ENCODE results near the gene CD28.
"Not testable (repeated sequence)": the region's sequence is repeated elsewhere in the genome, so short reads cannot be mapped to it uniquely, and the experiment has no call there.

CD28 gene

DNA sequence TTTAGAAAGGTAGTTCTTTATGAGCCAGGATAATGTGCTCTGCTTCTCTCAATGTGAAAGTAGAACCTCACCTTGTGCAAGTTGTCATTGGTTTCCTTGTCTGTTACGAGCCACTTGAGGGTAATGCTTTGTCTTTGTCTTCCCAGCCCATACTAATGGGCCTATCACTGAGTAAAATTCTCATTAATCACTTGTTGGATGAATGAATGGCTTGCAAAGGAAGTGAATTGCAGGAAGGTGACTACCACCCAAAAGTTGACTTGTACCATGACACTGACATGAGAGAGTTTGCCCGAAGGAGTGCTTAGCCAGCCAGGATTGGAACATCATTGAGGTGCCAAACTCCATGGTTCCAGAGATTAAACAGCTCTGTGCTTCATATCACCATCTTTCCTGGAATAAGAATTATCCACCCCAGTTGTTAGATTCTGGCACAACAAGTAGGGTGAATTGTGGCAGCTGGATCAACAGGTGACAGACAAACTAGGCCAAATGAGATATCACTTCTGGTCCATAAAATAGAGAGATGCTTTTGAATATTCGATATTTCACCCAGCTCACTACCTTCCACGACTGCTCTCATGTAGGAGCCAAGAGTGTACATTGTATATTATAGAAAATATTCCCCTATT lies 20.5 kb upstream of the CD28 start:
- in situ Hi-C loops (cut with MboI; ENCODE audit: low sequenced_read_pairs): no loop called here

DNA sequence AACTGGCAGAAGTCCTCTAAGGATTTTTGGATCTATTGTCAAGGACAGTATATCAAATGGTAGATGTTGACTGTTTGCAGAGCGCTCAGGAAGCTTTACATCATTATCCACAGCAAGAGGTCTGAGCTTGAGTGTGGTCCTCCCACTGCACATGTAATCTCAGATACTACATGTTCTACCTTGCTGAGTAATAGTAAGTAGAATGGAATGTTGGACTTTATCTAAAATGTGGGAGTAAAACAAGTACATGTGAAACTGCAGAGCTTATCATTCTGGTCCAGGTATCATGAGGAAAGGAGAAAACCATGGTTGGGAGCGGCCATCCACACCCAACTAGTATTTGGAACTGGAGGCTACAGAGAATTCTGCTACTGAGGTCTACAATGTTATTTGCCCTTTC lies 19.3 kb upstream of the CD28 start:
- in situ Hi-C loops (cut with MboI; ENCODE audit: low sequenced_read_pairs): no loop called here

DNA sequence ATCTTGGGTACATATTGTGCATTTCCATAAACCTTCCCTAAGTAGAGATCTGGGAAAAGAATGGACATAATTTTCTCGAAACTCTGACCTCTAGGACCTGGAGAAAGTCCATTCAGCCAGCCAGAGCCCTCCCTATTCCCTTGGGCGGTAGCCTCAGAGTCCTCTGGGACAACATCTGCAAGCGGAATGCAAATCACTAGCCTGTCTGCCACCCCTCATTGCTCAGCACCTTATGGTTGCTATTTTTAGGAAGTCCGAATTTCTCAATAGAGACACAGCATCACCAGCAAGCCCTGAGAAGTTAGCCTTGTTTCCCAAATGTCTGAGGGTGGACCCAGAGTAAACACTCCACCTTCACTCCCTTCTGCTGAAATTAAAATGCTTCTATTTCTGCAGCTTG lies 17.6 kb upstream of the CD28 start:
- in situ Hi-C loops (cut with MboI; ENCODE audit: low sequenced_read_pairs): no loop called here

DNA sequence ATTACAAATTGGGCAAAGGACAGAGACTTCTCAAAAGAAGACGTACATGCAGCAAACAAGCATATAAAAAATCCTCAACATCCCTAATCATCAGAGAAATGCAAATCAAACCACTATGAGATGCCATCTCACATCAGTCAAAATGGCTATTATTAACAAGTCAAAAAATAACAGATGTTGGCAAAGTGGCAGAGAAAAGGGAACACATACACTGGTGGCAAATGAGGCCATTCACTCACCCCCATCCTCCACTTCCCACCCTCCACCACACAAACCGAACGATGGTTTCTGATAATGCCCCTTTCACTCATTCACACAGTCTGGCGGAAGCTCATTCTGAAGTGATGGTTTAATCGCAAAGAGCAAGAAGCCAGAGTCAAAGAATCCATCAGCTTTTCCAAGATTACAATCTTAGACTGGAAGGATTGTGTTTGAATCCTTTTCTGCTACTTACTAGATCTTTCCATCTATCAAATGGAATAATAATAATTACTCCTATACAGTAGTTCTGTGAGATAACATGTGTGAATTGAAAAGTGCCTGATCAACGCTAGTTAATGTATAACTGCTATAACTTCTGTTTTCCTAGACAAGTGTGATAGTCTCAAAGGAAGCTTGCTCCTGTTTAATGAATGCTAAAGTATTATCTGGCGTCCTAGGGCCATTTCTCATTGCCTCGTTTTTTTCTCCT lies 16.9 kb upstream of the CD28 start:
- in situ Hi-C loops (cut with MboI; ENCODE audit: low sequenced_read_pairs): no loop called here

DNA sequence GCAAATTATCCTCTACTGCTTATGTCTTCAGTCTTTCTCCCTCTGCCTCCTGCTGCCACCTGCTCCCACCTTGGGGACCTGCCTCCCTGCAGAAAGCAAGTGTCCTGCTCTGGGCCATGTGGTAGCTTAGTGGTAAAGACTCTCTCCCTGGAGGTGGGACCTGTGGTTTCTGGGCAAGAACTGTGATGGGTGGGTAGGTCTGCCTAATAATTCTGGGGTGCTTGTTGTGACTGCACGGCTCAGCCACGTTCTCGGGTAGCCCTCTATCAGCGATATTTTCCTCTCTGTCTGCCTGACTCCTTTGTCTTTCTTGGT lies 16.4 kb upstream of the CD28 start:
- in situ Hi-C loops (cut with MboI; ENCODE audit: low sequenced_read_pairs): no loop called here

DNA sequence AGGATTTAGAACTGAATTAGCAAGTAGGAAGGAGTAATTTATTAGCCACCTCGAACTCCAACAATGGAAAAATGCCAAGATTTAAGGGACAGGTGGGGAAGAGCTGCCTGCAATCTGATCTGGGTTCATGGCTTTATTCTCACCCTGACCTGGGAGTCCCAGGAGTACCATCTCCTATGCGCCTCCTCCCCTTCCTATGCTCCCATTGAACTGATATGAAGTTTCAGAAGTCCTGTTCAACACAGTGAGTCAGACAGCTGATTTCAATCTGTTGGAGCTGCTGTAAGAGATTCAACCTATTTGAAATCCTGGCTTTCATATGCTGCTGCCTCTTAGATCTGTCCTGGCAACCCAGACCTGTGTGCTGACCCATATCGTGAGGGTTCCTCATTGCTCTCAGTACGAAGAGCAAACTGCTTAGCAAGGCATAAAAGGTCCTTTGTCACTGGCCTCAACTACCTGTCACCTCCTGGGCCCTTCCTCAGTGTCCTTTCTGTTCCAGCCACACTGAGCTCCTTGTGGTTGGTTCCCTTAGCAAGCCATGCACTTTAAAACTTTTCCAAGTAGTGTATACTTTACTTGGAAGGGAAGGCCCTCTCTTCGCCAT lies 15.9 kb upstream of the CD28 start:
- in situ Hi-C loops (cut with MboI; ENCODE audit: low sequenced_read_pairs): no loop called here

DNA sequence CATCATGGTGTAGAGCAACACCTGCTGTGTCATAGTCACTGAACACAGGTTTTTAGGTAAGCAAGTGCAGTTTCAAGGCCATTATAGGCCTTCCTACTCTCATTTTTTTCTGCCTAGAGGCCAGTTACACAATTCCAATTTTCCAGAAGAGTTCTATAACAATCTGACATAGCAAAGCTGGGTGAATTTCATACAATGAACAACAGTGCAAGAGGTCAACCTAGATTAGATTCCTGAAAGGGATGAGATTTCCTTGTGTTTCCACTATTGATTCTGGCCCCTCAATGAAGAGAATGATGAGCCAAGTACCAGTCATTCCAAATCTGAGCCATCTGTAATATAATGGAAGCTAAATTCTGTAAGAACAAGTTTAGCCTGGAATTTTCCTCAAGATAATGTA lies 15.3 kb upstream of the CD28 start:
- in situ Hi-C loops (cut with MboI; ENCODE audit: low sequenced_read_pairs): no loop called here

DNA sequence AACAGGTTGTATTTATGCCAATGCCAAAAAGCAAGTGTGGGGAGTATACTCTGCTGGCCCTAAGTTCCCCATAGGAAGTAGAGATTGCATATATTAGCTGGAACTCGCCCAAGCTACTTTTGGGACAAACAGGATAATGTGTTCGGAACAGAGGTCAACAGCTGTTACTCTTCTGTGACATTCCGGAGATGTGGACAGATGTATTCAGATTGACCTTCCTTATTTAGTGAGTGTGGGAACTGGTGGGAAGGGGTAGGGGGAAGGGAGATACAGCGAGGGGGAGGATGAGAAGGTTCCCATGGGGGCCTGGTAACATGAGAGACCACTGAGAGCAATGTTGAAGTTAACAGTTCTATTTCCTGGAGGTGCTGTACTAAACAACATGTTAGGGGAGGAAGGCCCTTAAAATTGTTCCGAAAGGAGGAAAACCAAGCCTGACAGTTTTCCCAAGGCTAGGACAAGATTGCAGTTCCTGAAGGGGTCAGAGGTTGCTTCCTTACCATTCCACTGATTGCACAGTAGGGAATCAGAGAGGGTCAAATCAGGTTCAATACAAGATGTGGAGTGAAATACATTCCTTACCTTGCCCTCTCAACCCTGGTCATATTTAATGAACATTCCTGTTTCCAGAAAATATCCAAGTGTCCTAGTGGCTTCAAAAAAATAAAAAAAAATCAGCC lies 14.3 kb upstream of the CD28 start:
- in situ Hi-C loops (cut with MboI; ENCODE audit: low sequenced_read_pairs): no loop called here

DNA sequence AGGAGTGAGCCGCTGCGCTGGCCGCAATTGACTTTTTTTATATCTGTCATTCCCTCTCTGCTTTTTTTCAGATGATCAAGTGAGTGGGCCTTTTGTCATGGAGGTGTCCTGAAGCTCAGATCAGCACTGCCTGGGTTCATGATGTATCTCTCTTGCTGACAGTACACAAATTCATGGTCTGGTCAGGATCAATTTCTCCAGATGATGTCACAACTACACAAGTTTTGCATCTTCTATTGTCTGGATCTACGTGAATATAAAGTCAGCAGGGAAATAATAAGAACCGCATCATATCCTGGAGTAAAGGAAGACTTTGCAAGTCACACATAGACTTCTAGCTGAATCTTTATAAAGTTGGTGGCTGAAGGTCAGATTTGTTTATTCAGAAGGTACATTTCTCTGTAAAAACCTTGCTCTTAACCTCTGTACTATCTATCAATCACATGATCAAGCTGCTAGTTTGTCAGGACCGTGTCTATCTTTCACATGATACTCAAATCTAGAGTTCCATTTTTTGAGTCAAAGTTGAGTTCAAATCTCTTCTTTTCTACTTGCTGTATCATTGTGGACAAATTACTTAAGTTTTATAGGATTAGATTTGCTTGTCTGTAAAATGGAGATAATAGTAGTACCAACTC lies 13.1 kb upstream of the CD28 start:
- in situ Hi-C loops (cut with MboI; ENCODE audit: low sequenced_read_pairs): no loop called here

DNA sequence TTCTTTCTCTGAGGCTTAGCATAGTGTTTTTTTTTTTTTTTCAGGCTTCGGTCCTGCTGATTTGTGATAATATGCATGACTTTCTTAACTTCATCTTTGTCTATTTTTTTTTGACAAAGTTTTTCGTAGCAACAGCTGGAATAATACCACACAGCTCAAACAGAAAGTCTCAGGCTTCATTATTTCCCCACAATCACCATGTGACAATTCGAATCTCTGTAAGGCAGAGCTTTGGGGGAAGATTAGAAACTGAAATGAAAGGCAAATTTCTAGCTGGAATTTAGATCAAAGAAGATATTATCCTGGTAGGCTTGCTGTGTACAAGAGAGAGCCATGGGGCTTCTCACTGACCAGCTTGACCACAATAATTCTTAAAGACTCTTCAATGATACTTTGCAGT lies 12.2 kb upstream of the CD28 start:
- in situ Hi-C loops (cut with MboI; ENCODE audit: low sequenced_read_pairs): no loop called here

DNA sequence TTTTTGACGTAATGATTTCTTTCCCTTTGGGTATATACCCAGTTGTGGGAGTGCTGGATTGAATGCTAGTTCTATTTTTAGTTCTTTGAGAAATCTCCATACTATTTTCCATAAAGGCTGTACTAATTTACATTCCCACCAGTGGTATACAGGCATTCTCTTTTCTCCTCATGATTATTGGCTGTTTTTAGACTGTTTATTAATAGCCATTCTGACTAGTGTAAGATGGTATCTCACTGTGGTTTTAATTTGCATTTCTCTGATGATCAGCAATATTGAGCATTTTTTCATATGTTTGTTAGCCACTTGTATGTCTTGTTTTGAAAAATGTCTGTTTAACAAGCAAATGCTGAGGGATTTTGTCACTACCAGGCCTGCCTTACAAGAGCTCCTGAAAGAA lies 9.2 kb upstream of the CD28 start:
- in situ Hi-C loops (cut with MboI; ENCODE audit: low sequenced_read_pairs): no loop called here

DNA sequence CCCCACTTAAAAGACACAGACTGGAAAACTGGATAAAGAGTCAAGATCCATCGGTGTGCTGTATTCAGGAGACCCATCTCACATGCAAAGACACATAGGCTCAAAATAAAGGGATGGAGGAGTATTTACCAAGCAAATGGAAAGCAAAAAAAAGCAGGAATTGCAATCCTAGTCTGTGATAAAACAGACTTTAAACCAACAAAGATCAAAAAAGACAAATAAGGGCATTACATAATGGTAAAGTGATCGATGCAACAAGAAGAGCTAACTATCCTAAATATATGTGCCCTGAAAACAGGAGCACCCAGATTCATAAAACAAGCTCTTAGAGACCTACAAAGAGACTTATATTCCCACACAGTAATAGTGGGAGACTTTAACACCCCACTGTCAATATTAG lies 8.7 kb upstream of the CD28 start:
- in situ Hi-C loops (cut with MboI; ENCODE audit: low sequenced_read_pairs): not testable (repeated sequence)

DNA sequence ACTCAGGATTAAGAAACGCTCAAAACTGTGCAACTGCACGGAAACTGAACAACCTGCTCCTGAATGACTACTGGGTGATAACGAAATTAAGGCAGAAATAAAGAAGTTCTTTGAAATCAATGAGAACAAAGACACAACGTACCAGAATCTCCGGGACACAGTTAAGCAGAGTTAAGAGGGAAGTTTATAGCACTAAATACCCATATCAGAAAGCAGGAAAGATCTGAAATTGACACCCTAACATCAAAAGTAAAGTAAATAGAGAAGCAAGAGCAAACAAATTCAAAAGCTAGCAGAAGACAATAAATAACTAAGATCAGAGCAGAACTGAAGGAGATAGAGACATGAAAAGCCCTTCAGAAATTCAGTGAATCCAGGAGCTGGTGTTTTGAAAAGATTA lies 8.0 kb upstream of the CD28 start:
- in situ Hi-C loops (cut with MboI; ENCODE audit: low sequenced_read_pairs): not testable (repeated sequence)

DNA sequence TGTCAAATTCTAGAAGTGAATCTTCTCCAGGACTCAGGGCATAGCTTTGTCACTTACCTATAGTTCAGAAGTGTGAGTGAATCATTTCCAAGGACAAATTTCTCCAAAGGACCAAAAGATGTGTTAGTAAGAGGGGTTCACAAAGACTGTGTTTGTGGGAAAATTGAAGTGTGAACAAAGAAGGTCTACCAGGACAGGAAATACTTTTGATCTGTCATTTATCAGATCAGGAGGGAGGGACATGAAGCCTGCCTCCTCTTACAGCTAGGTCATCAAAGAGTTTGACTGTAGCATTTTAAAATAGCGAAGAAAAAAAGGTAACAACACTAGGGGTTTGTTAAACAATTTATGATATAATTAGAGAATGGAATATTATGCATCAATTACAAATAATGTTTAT lies 2.0 kb upstream of the CD28 start:
- in situ Hi-C loops (cut with MboI; ENCODE audit: low sequenced_read_pairs): no loop called here

DNA sequence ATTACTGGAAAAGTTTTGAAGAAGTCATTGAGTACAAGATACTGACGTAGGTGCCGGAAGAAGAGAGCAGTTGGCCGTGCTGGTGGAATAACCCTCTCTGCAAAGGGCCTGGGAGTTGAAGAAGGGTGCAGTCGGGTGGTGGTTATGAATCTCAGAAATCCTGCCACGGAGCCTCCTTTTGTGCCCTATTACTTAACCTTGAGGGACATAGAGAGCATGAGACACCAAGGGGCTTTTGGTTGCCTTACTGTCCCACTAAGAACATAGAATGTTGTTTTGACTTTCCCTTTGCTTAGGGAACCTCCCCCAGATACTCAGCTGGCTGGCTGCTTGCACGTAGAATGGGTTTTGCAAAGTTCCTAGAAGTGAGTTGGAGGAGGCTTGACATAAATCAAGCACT lies 1.3 kb upstream of the CD28 start:
- in situ Hi-C loops (cut with MboI; ENCODE audit: low sequenced_read_pairs): no loop called here

DNA sequence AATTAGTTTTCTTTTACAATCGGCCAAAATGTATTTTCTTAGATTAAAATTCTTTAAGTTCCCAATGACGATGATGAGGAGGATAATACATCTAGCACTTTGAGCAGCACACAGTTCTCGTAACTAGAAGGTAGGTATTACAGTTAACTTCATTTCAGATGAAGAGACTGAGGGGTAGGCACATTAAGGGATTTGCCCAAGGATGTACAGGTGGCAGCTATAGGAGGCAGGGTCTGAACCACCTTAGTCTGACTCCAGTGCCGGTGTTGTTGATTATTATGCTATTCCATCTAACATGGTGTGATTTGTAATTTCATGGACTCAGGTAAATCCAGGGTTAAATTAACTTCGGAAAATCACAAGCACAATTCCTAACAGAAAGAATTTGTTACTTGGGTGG lies 1.1 kb downstream of the CD28 start:
- in situ Hi-C loops (cut with MboI; ENCODE audit: low sequenced_read_pairs): no loop called here

DNA sequence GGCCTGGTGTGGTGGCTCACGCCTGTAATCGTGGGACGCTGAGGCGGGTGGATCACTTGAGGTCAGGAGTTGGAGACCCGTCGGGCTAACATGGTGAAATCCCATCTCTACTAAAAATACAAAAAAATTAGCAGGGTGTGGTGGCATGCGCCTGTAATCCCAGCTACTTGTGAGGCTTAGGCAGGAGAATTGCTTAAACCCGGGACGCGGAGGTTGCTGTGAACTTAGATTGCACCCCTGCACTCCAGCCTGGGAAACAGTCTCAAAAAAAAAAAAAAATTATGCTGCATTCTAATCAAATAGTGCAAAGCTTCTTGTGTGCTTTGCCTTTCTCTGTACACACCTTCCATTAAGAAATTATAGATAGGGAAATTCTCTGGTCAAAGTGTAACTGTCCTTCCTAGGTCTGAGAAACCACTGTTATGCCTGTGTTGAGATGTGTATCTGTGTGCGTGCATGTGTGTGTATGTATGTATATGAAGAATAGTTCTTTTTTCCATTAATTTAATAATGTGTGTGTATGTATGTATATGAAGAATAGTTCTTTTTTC lies 2.5 kb downstream of the CD28 start:
- in situ Hi-C loops (cut with MboI; ENCODE audit: low sequenced_read_pairs): no loop called here

DNA sequence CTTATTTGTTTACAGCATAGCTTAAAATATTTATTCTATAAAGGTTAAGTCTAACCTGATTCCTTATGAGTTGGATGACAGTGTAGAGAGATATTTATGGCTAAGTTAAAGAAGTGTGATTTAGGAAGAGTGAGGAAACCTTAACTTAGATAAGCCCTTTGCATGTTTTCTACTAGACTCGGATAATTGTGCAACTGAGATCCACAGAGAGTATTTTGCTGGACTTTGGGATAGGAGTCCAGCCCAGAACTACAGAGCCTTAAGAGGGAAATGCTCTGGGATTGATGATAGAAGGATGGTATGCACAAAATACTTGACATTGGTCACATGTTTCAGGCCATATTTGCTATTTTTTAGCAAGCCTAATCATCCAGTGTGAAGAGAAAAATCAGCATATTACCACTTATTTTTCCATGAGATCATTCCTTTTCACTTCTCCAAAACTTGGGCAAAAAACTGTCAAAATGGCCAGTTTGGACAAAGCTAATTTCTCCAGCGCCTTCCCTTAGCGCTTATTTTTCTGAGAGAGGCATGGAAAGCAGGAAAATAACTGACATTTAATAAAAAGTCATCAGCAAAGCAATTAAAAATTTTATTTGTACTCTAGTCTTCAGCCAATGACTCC lies 3.1 kb downstream of the CD28 start:
- in situ Hi-C loops (cut with MboI; ENCODE audit: low sequenced_read_pairs): no loop called here

DNA sequence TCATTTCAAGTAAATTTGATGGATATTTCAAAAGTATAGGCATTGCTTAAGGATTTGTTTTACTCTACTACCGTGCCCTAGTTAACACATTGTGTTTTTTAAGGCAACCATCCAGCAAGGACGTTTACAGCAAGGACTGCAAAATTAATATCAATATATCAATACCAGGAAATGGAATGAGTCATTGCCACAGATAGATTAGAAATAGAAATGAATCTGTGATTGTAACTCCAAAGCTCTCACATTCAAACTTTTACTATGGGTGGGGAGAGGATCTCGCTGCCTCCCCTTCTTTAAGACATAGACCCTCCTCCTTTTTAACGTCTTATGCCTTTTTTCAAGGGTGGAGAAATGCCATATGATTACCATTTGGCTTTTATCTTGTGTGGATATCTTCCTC lies 3.8 kb downstream of the CD28 start:
- in situ Hi-C loops (cut with MboI; ENCODE audit: low sequenced_read_pairs): no loop called here

DNA sequence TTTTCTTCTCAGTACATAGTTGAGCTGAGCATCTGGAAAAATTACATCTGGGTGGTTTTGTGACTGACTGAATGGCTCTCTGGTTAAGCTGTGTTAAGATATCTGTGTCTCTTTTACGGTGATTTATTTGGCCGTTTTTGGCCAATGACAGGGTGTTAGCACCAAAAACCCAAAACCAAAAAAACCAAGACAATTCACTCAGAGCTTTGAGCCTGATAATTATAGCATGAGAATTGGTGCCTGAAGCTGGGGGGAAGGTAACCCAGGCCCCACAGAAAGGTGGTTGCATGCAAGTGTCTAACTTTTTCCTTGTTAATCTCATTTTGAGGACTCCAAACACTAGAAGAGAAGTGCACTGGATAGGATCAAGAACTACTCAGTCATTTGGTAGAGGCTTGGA lies 4.5 kb downstream of the CD28 start:
- in situ Hi-C loops (cut with MboI; ENCODE audit: low sequenced_read_pairs): no loop called here

DNA sequence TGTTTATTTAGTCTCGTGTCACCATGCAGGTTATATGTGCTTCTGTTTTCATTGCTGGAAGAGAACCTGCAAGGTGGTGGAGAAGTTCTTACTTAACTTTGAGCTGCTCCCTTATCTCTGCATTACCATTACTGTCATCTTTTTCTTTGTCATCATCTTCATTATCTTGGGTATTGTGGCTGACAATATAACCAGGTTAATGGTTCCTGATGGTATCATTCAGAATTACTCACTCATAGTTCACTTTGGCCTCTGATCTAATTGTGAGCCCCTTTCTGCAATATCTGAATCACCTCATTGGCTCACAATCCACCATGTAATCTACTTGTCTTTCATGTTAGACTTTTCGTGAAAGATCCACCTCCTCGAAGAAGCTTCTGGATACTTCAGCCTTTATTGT lies 5.0 kb downstream of the CD28 start:
- in situ Hi-C loops (cut with MboI; ENCODE audit: low sequenced_read_pairs): no loop called here

All from HL-60/S4 treated with retinoic acid at 250 ng/mL for 4 days and 3 days (cell line).